BE2C (cell line): ENCODE data around the gene WASL.
"Not testable (repeated sequence)": the region's sequence is repeated elsewhere in the genome, so short reads cannot be mapped to it uniquely, and the experiment has no call there.

Experiments used
- DNase-seq: peaks from one replicate; pipeline ENCODE4 v3.0.0-alpha.2; 2020
- H3K27me3 ChIP-seq: fragments of 250-450 bp; sonication (Bioruptor Pico); 2 replicates; pipeline ENCODE4 v1.5.1; 2020; ENCODE audit warnings: mild to moderate bottlenecking
- H3K36me3 ChIP-seq: fragments of 250-450 bp; sonication (Bioruptor Pico); 2 replicates; pipeline ENCODE4 v1.5.1; 2020; ENCODE audit warnings: mild to moderate bottlenecking
- H3K4me1 ChIP-seq: fragments of 250-450 bp; sonication (Bioruptor Pico); 2 replicates; pipeline ENCODE4 v1.5.1; 2020
- H3K4me3 ChIP-seq: 2 replicates; pipeline ENCODE4 v1.5.1; 2011; ENCODE audit warnings: low read depth, low read length
- H3K9me3 ChIP-seq: fragments of 250-450 bp; sonication (Bioruptor Pico); 2 replicates; pipeline ENCODE4 v1.5.1; 2020
- TF ChIP-seq, protein P1 (sequence below): IDR thresholded peaks from 2 replicates; pipeline ENCODE4 v1.5.1; 2012; ENCODE audit warnings: mild to moderate bottlenecking, low read depth, low read length

Gene WASL

GRCh38 chr7:123783820-123784219, 35.0 kb upstream of the WASL start:
- Histone ChIP-seq H3K4me3 (no peak overlapping the region), H3K9me3 (no peaks in the 10 kb centered on the region), H3K36me3 (no peaks in the 10 kb centered on the region), H3K27me3 (no peaks in the 10 kb centered on the region), H3K4me1 (no peaks in the 10 kb centered on the region; the same call in 1 of the 2 replicates)
- DNase-seq = no peak
- TF ChIP-seq, protein P1, sequence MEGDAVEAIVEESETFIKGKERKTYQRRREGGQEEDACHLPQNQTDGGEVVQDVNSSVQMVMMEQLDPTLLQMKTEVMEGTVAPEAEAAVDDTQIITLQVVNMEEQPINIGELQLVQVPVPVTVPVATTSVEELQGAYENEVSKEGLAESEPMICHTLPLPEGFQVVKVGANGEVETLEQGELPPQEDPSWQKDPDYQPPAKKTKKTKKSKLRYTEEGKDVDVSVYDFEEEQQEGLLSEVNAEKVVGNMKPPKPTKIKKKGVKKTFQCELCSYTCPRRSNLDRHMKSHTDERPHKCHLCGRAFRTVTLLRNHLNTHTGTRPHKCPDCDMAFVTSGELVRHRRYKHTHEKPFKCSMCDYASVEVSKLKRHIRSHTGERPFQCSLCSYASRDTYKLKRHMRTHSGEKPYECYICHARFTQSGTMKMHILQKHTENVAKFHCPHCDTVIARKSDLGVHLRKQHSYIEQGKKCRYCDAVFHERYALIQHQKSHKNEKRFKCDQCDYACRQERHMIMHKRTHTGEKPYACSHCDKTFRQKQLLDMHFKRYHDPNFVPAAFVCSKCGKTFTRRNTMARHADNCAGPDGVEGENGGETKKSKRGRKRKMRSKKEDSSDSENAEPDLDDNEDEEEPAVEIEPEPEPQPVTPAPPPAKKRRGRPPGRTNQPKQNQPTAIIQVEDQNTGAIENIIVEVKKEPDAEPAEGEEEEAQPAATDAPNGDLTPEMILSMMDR = no peak

DNA sequence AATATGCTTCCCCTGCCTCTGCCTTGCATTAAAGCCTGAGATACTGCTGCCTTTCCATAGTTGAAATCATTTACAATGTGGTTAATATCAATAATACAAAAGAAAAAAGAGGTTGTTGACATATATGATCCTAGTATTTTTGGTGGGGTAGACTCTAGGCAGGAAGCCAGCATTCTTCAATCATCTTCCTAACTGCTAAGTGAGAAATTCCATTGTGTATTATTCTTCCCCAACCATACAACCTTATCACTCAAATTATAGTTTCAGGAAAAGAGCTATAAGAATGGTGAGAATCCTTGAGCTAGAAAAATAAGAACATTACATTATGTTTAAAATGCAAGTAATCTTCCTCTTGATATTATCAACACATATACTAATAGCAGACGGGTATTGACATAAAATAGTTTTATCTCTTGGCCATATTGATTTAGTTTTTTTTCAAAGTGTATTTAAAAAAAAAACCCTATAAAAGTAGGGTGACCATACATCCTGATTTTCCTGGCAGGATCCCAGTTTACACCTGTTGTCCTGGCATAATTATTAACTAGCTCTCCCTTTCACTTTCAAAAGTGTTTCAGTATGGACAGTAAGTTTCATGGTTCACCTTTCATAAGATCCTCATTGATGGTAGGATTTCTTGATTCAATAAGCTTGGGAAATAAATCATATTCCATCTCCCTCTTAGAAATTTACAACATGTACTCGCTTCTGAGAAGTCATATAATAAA, 33.4 kb upstream of the WASL start:
- DNase-seq = no peak

DNA sequence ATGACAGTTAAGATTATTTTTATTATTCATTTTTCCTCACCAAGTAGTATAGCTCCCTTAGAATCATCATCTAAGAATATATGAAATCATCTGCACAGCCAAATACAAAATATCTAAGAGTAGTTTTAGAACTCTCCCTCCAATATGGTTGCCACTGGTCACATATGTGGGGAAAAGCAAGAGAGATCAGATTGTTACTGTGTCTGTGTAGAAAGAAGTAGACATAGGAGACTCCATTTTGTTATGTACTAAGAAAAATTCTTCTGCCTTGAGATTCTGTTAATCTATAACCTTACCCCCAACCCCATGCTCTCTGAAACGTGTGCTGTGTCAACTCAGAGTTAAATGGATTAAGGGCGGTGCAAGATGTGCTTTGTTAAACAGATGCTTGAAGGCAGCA, 31.7 kb upstream of the WASL start:
- DNase-seq, H3K4me3 ChIP-seq, H3K9me3 ChIP-seq, H3K27me3 ChIP-seq, H3K4me1 ChIP-seq, H3K36me3 ChIP-seq: not testable (repeated sequence)

More for the DNA sequence above, 33.4 kb upstream of the WASL start:
- H3K27me3 ChIP-seq = peaks cover 3% of the 10 kb centered on the region; the same call in 1 of the 2 replicates
- TF ChIP-seq, protein P1 = no peak
- no peak overlapping the region for H3K4me3 ChIP-seq
- no peaks in the 10 kb centered on the region; the same call in 1 of the 2 replicates for H3K4me1 ChIP-seq
- H3K9me3 ChIP-seq = no peaks in the 10 kb centered on the region
- no peaks in the 10 kb centered on the region for H3K36me3 ChIP-seq

GRCh38 chr7:123774496-123774895, 25.7 kb upstream of the WASL start:
- no peaks in the 10 kb centered on the region for H3K36me3 ChIP-seq
- no peak for DNase-seq
- no peaks in the 10 kb centered on the region for H3K9me3 ChIP-seq
- no peaks in the 10 kb centered on the region for H3K4me1 ChIP-seq
- H3K27me3 ChIP-seq = peaks cover 3% of the 10 kb centered on the region; the same call in 1 of the 2 replicates
- TF ChIP-seq, protein P1 = no peak
- no peak overlapping the region for H3K4me3 ChIP-seq

GRCh38 chr7:123773481-123773880, 24.7 kb upstream of the WASL start:
- no peaks in the 10 kb centered on the region for H3K9me3 ChIP-seq
- H3K36me3 ChIP-seq = no peaks in the 10 kb centered on the region
- H3K27me3 ChIP-seq = peaks cover 2% of the 10 kb centered on the region; the same call in 1 of the 2 replicates
- no peak for DNase-seq
- no peak overlapping the region for H3K4me3 ChIP-seq
- TF ChIP-seq, protein P1 = no peak
- no peaks in the 10 kb centered on the region for H3K4me1 ChIP-seq

DNA sequence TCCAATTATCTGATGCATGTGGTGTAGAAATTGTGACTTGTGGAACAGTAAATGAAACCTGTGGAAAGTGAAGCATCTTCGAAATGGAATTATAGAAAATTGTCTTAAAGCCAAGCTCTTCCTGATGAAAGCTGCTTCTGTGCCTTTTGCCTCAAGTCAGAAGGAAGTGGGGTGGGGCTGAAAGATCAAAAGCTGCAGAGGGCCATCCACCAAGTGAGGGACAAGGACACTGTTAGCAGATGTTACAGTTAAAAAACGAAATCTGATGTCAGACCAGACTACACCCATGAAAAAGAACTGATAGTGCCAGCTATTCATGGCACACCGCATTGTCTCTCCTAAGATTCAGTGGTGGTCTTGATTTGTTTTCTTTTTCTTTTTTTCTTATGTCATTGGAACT, 23.8 kb upstream of the WASL start:
- DNase-seq = no peak
- Histone ChIP-seq H3K4me3 (no peak overlapping the region), H3K9me3 (no peaks in the 10 kb centered on the region), H3K36me3 (no peaks in the 10 kb centered on the region), H3K4me1 (no peaks in the 10 kb centered on the region), H3K27me3 (no peaks in the 10 kb centered on the region; the same call in 1 of the 2 replicates)
- TF ChIP-seq, protein P1 = no peak
